GM23338 (cell line): ENCODE data around the gene RNF40. TPM values are rescaled to one million over a fixed set of nuclear protein-coding genes. Genes with fewer than 3 reads are reported as not detected.

Source experiments
- ATAC-seq: fragments of 200-7000 bp; cut with Tn5 transposase; 3 replicates; pipeline ENCODE4 v1.9.1; 2020
- DNase-seq: peaks from one replicate; pipeline ENCODE4 v3.0.0-alpha.2; 2015; ENCODE audit warnings: low spot score
- H2AFZ ChIP-seq: fragments of 200-600 bp; sonication (generic); 2 replicates; pipeline ENCODE4 v1.8.0; 2016; ENCODE audit warnings: antibody characterized with exemption, mild to moderate bottlenecking, moderate library complexity
- H3F3A ChIP-seq: fragments of 200-600 bp; sonication (generic); replicated peaks from 2 replicates; pipeline ENCODE4 v1.8.0; 2017; ENCODE audit warnings: antibody characterized with exemption, mixed run types, low read depth
- H3K27ac ChIP-seq: fragments of 200-600 bp; sonication (generic); 2 replicates; pipeline ENCODE4 v1.6.1; 2016; ENCODE audit warnings: low read depth
- H3K27me3 ChIP-seq: fragments of 200-600 bp; sonication (generic); 2 replicates; pipeline ENCODE4 v1.8.0; 2016; ENCODE audit warnings: mild to moderate bottlenecking, mixed run types, moderate library complexity; ENCODE audit not compliant: insufficient read depth
- H3K36me3 ChIP-seq: fragments of 200-600 bp; sonication (generic); 2 replicates; pipeline ENCODE4 v1.8.0; 2016; ENCODE audit warnings: mild to moderate bottlenecking; ENCODE audit not compliant: insufficient read depth
- H3K4me1 ChIP-seq: fragments of 200-600 bp; sonication (generic); 2 replicates; pipeline ENCODE4 v1.8.0; 2016; ENCODE audit warnings: mild to moderate bottlenecking, moderate library complexity; ENCODE audit not compliant: insufficient read depth
- H3K4me2 ChIP-seq: fragments of 200-600 bp; sonication (generic); 2 replicates; pipeline ENCODE4 v1.7.1; 2017; ENCODE audit warnings: mixed run types
- H3K4me3 ChIP-seq: fragments of 200-600 bp; sonication (generic); 2 replicates; pipeline ENCODE4 v1.6.1; 2016; ENCODE audit warnings: mixed run types
- H3K79me2 ChIP-seq: fragments of 200-600 bp; sonication (generic); replicated peaks from 2 replicates; pipeline ENCODE4 v1.8.0; 2017; ENCODE audit warnings: mild to moderate bottlenecking; ENCODE audit not compliant: insufficient read depth
- H3K9me2 ChIP-seq: fragments of 200-600 bp; sonication (generic); 2 replicates; pipeline ENCODE4 v1.8.0; 2017; ENCODE audit not compliant: insufficient read depth
- H4K20me1 ChIP-seq: fragments of 200-600 bp; sonication (generic); replicated peaks from 2 replicates; pipeline ENCODE4 v1.8.0; 2017; ENCODE audit warnings: mild to moderate bottlenecking; ENCODE audit not compliant: insufficient read depth
- H3K27ac Mint-ChIP-seq: 2 replicates; pipeline ENCODE4 v1.8.0; 2020; ENCODE audit warnings: inconsistent platforms, mild to moderate bottlenecking, moderate library complexity, mixed read lengths
- H3K27me3 Mint-ChIP-seq: 3 replicates; pipeline ENCODE4 v1.8.0; 2022; ENCODE audit warnings: low read depth, mild to moderate bottlenecking, moderate library complexity, mixed read lengths, inconsistent platforms; ENCODE audit not compliant: insufficient read depth, poor library complexity
- H3K36me3 Mint-ChIP-seq: 3 replicates; pipeline ENCODE4 v1.8.0; 2021; ENCODE audit warnings: low read depth, mild to moderate bottlenecking, inconsistent platforms, moderate library complexity, mixed read lengths
- H3K4me1 Mint-ChIP-seq: 3 replicates; pipeline ENCODE4 v1.8.0; 2020; ENCODE audit warnings: mild to moderate bottlenecking, inconsistent platforms, mixed read lengths
- H3K4me3 Mint-ChIP-seq: 3 replicates; pipeline ENCODE4 v1.8.0; 2021; ENCODE audit warnings: moderate library complexity, mild to moderate bottlenecking, inconsistent platforms, mixed read lengths
- H3K9me3 Mint-ChIP-seq: 3 replicates; pipeline ENCODE4 v1.8.0; 2020; ENCODE audit warnings: moderate library complexity, mild to moderate bottlenecking, inconsistent platforms, mixed read lengths
- CREB1 ChIP-seq: fragments of 250-450 bp; sonication (Bioruptor Pico); IDR thresholded peaks from 2 replicates; pipeline ENCODE4 v1.5.0; 2020; ENCODE audit warnings: low read depth, mild to moderate bottlenecking, moderate library complexity
- ETS1 ChIP-seq: IDR thresholded peaks from 2 replicates; pipeline ENCODE4 v1.6.1; 2016; ENCODE audit warnings: antibody characterized with exemption
- EZH2 ChIP-seq: fragments of 200-600 bp; sonication (generic); IDR thresholded peaks from one replicate; pipeline ENCODE4 v1.8.0; 2017; ENCODE audit warnings: antibody characterized with exemption, mild to moderate bottlenecking, low read depth; ENCODE audit not compliant: unreplicated experiment
- EZH2phosphoT487 ChIP-seq: fragments of 200-600 bp; sonication (generic); IDR thresholded peaks from one replicate; pipeline ENCODE4 v1.8.1; 2018; ENCODE audit warnings: antibody characterized with exemption; ENCODE audit not compliant: unreplicated experiment
- JUNB ChIP-seq: IDR thresholded peaks from one replicate; pipeline ENCODE4 v1.6.1; 2016; ENCODE audit warnings: antibody characterized with exemption; ENCODE audit not compliant: unreplicated experiment
- NANOG ChIP-seq: IDR thresholded peaks from 2 replicates; pipeline ENCODE4 v1.6.1; 2016; ENCODE audit warnings: antibody characterized with exemption, borderline replicate concordance
- POLR2AphosphoS5 ChIP-seq: IDR thresholded peaks from 2 replicates; pipeline ENCODE4 v1.6.1; 2016; ENCODE audit warnings: antibody characterized with exemption, low read depth
- ZNF114 ChIP-seq: fragments of 250-450 bp; sonication (Bioruptor Pico); IDR thresholded peaks from 2 replicates; pipeline ENCODE4 v1.5.0; 2020; ENCODE audit warnings: mild to moderate bottlenecking, moderate library complexity
- ZNF331 ChIP-seq: fragments of 250-450 bp; sonication (Bioruptor Pico); IDR thresholded peaks from 2 replicates; pipeline ENCODE4 v1.5.0; 2020; ENCODE audit warnings: low read depth, mild to moderate bottlenecking, moderate library complexity
- ZNF462 ChIP-seq: fragments of 250-450 bp; sonication (Bioruptor Pico); IDR thresholded peaks from 2 replicates; pipeline ENCODE4 v1.5.0; 2020; ENCODE audit warnings: mild to moderate bottlenecking, moderate library complexity
- polyA plus RNA-seq: library from polyadenylated mRNA; unstranded; fragments of >200 nt; fragmentation: Nextera tagmentation; extraction: Ambion mirVana; gene quantifications from 2 replicates; pipeline ENCODE4 v1.2.1, GENCODE V29; 2016
- total RNA-seq: library from RNA; depleted of rRNA; stranded (reverse); fragments of >200 nt; shearing (Covaris generic); gene quantifications from 2 replicates; pipeline ENCODE4 v1.2.3, GENCODE V29; 2014
- TF ChIP-seq, protein P1 (sequence below), 2 experiments: fragments of 200-600 bp in 1 of 2; sonication (generic) in 1 of 2; conservative IDR thresholded peaks; 2 replicates each; pipeline versions ENCODE4 v1.5.1 to v1.6.1; 2016 to 2017; ENCODE audit warnings: antibody characterized with exemption in 2 of 2, low read depth in 2 of 2, mild to moderate bottlenecking in 2 of 2, moderate library complexity in 1 of 2

Gene RNF40
- total and polyA plus RNA-seq, 2 experiments from 2014 or later, result 36.0 to 78.5 TPM

DNA sequence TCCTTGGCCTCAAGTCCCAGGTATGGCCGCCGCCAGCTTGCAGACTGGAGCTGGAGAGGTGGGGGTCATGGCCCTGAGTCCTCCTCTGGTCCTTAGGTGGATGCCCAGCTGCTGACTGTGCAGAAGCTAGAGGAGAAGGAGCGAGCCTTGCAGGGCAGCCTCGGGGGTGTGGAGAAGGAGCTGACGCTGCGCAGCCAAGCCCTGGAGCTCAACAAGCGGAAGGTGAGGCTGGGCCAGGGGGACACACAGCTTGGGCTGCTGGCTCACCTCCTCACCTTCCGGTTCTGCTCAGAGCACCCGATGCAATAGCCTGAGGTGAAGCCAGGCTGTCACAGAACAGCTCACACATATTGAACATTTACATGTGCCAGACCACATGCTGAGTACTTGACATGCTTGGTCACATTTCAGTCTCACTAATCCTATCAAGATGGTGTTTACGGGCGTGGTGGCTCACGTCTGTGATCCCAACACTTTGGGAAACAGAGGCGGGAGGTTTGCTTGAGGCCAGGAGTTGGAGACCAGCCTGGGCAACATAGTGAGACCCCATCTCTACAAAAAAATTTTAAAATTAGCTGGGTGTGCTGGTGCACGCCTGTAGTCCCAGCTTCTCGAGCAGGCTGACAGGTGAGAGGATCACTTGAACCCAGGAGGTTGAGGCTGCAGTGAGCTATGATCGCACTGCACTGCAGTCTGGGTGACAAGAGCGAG is 7.4 kb downstream of the RNF40 start:
- Histone ChIP-seq H3K27me3 (no peaks in the 10 kb centered on the region), H3F3A (peaks cover 6% of the 10 kb centered on the region), H3K27ac (no peak overlapping the region), H3K36me3 (peaks cover 33% of the 10 kb centered on the region), H4K20me1 (peaks cover 11% of the 10 kb centered on the region), H3K4me1 (no peaks in the 10 kb centered on the region), H3K9me2 (no peaks in the 10 kb centered on the region), H3K79me2 (peaks cover 2% of the 10 kb centered on the region; the same call in 1 of the 2 replicates), H3K4me2 (no peak overlapping the region), H2AFZ (no peak overlapping the region), H3K4me3 (no peak overlapping the region)
- peaks cover 8% of the 10 kb centered on the region for H3K27me3 Mint-ChIP-seq
- H3K36me3 Mint-ChIP-seq, result peaks cover 98% of the 10 kb centered on the region
- no peak overlapping the region for H3K27ac Mint-ChIP-seq
- no peak for DNase-seq
- TF ChIP-seq JUNB (no peak), ETS1 (no peak), CREB1 (CRISPR knock-in tag) (no peak), ZNF114 (CRISPR knock-in tag) (no peak), POLR2AphosphoS5 (no peak)
- ATAC-seq, result no peak
- H3K4me3 Mint-ChIP-seq, result no peak overlapping the region
- no peaks in the 10 kb centered on the region for H3K4me1 Mint-ChIP-seq
- H3K9me3 Mint-ChIP-seq, result no peaks in the 10 kb centered on the region

GRCh38 chr16:30771726-30772125 is 9.6 kb downstream of the RNF40 start:
- Mint-ChIP-seq H3K4me1 (peaks cover 2% of the 10 kb centered on the region; the same call in 2 of the 3 replicates), H3K27me3 (peaks cover 17% of the 10 kb centered on the region), H3K9me3 (no peaks in the 10 kb centered on the region), H3K27ac (no peak overlapping the region), H3K4me3 (no peak overlapping the region), H3K36me3 (peaks cover 80% of the 10 kb centered on the region)
- Histone ChIP-seq H3K27me3 (no peaks in the 10 kb centered on the region), H3K36me3 (peaks cover 20% of the 10 kb centered on the region), H3K27ac (no peak overlapping the region), H3K4me2 (no peak overlapping the region), H3K4me1 (no peaks in the 10 kb centered on the region), H3F3A (peaks cover 16% of the 10 kb centered on the region), H4K20me1 (peaks cover 11% of the 10 kb centered on the region), H3K9me2 (no peaks in the 10 kb centered on the region), H2AFZ (no peak overlapping the region), H3K79me2 (no peaks in the 10 kb centered on the region), H3K4me3 (no peak overlapping the region)
- no peak for ATAC-seq
- no peak for DNase-seq
- TF ChIP-seq, protein P1, sequence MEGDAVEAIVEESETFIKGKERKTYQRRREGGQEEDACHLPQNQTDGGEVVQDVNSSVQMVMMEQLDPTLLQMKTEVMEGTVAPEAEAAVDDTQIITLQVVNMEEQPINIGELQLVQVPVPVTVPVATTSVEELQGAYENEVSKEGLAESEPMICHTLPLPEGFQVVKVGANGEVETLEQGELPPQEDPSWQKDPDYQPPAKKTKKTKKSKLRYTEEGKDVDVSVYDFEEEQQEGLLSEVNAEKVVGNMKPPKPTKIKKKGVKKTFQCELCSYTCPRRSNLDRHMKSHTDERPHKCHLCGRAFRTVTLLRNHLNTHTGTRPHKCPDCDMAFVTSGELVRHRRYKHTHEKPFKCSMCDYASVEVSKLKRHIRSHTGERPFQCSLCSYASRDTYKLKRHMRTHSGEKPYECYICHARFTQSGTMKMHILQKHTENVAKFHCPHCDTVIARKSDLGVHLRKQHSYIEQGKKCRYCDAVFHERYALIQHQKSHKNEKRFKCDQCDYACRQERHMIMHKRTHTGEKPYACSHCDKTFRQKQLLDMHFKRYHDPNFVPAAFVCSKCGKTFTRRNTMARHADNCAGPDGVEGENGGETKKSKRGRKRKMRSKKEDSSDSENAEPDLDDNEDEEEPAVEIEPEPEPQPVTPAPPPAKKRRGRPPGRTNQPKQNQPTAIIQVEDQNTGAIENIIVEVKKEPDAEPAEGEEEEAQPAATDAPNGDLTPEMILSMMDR (conservative IDR thresholded peaks at IDR 0.05; ENCODE audit: low read depth in 2 of 2), result no peak
- TF ChIP-seq ZNF331 (CRISPR knock-in tag) (no peak), ETS1 (no peak), ZNF462 (CRISPR knock-in tag) (no peak), EZH2phosphoT487 (no peak), EZH2 (no peak), CREB1 (CRISPR knock-in tag) (no peak), POLR2AphosphoS5 (no peak), ZNF114 (CRISPR knock-in tag) (no peak), NANOG (no peak)
